Measurements from ENCODE around the gene FAM216B.
"Not testable (repeated sequence)": the region's sequence is repeated elsewhere in the genome, so short reads cannot be mapped to it uniquely, and the experiment has no call there.

The FAM216B gene

DNA sequence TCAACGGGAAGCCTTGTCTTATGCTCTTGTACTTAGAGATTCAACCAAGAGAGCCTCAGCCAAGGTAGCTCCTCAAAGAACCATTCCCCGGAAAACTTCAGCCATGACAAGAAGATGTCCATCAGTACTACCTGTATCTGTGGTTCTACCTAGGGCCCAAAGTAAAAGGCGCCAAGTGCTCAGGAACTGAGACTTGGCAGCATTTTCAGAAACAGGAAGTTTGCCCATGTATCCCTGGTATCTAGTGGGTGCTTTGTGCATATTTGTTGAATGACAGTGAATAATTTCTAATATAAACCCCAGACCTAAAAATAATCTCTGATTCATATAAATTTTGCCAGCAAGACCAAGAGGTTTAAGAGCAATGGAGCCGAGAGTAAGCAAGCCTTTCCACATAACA, 7.2 kb downstream of the FAM216B start:
- no peak for DNase-seq

DNA sequence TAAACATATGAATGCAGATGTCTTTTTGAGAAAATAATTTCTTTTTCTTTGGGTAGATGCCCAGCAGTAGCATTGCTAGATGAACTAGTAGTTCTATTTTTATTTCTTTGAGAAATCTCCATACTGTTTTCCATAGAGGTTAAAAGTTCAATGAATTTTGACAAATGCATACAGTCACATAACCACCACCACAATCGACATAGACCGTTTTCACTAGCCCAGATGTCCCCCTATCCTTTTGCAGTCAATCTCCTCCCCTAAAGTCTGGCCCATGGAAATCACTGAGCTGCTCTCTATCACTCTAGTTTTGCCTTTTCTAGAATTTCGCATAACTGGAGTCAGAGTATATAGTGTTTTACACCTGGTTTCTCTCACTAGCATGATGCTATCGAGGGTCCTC, 10.8 kb downstream of the FAM216B start:
- no peak for DNase-seq

DNA sequence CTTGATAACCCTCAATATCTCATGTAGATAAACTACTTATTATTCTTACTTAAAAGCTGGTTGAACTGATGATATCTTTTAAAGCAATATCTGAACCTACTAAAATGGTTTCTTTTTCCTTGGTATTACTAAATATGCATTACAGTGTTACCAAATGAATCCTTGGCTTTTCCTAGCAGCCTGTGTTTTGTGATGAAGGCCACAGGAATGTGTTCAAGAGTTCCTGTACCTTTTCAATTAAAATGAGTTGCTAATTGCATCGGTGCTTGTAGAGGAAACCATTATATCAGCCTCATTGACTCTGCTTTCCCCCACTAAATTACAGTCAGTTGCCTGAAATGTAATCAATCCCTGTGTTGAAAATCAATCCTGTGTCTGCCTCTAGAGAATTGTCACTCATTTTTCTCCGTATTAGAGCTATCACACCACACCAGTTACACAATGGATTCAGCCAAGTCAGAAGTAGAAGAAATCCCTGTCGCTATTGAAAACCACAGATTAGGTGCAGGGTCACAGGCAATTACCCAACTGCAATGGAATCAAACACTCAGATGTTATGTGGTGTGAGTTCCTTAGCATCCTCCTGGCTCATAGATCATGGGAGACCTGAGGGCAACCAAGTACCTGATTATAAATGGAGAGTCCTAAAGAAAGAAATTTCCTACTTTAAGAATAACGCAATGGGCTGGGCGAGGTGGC, 13.3 kb downstream of the FAM216B start:
- DNase-seq, result no peak

DNA sequence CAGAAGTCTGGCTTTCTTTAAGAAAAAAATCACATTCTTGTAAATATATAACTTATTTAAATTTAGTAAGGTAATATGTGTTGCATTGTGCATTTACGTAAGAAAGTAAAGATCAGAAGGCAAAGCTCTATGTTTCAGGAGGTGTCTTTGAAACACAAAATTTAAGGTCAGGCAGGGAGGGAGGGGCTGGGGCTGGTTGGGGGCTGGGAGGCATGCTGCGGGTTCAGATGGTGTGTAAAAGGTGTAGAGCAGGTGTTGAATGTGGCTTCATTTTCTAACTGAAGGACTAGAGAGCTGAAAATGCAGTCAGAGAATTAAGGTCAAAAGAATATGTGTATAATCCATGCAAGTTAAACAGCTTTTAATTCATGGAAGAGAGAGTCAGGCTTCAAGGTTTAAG, 14.3 kb downstream of the FAM216B start:
- no peak for DNase-seq

DNA sequence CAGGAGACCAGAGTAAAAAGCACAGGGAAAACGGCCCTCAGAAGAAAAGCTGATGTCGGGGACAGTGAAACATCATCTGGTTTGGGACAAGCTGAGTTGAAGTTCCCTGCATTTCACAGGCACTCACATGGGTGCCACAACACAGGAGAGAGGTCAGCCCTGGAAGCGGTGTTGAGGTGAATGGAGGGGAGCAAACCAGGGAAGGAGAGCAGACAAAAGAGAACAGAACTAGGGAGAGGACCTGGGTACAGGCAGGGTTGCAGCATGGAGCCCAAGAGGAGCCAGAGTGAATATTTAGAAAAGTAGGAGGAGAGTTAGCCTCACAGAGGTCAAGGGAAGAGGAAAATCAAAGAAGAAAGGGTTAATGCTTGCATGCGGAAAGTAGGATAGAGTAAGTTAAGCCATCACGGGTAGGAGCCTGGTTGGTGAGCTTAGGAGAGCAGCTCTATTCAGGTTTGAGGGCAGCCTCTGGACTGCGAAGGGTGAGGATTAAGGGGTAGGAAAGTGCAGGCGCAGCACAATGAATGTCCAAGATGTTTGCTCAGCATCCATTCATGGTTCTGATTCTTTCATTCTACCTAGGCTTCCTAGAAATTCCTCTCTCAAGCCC, 15.5 kb downstream of the FAM216B start:
- DNase-seq, result no peak

DNA sequence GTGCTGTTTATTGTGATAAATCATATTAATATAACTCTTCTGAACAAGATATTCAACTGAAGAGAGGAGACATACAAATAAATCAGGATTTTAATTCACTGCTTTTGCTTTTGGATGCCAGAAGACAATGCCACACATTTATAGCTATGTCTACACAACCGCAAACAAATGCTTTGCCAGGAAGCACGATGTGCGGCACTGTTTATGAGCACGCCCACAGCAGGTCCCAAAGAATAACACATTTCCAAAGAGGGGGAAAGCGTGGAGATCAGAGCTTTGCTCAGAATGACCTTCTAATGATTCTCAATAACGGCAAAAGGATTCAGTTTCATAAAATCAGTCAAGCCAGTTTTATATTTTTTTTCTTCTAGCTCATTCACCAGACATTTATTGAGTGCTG, 16.7 kb downstream of the FAM216B start:
- DNase-seq, result no peak

DNA sequence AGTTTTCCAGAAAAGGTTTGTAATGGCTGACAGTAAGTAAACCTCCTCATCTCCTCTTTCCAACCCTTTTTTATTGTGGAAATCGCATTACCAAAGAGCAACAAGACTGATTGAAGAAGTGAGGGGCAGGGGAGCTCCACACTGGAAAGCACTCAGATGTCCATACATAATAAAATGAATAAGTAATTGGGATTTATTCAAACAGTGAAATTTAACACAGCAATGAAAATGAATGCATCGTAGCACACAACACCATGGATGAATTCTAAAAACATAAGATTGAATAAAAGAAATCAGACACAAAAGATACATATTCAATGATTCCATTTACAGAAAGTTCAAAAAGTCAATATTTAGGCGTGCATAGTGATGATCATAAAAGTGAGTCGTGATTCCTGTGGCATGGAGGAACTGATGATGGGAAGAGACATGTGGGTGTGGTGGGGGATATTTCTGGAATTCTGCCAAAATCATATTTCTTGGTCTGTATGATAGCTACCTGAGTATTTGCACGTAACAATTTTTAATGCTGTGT, 18.8 kb downstream of the FAM216B start:
- no peak for DNase-seq

DNA sequence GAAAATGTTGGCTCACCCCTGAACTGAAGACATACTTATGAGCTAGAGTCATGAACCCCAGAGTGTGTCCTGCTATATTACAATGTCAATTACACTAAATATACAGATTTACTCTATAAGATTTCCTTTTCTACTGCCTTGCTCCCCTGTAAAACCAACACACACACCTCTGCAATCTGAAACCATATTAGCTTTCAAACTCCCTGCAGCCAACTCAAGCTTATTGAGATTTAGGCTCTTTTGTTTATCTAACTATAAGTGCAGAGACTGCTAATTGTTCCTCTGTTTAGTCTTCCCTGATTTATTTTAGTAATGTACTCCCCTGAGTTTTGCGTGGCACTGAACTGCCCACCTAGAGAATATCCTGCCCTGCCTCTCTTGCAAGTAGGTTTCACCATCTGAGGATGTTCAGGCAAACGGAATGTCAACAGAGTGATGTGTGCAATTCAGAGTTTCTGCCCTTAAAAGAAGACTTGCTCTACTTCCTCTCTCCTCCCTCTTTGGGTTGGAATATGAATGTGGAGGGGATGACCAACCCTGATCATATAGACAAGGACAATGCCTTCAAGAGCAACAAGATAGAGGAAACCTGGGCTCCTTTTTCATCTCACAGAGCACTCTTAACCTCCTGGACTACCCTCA, 22.3 kb downstream of the FAM216B start:
- DNase-seq, result no peak

DNA sequence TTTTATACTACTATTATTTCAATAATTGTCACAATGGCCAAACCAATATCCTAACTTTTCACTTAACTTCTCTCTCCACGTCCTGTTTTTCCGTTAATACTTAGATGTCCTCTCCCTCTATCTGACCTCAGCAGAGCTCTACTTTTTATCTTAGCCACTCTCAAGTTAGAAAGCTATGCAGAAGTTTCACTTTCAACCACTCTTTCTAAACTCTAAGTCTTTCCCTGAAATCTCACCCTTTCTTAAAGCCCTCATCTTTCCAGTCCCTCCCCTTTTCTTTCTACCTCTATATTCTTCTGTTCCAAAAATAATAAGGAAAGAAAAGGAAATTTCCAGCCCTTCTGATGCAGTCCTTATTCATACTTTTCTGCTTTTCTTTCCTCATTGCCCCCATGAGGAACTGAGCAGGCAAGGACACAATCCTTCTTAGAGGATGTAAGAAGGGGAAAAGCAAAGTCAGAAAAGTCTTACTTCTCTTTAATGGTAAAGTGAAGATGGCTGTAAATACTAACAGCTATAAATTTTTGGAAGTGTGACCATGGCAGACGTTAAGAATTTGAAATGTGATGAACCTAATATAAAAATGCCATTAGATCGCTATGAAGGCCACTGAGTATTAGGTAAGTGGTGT, 23.0 kb downstream of the FAM216B start:
- no peak for DNase-seq

DNA sequence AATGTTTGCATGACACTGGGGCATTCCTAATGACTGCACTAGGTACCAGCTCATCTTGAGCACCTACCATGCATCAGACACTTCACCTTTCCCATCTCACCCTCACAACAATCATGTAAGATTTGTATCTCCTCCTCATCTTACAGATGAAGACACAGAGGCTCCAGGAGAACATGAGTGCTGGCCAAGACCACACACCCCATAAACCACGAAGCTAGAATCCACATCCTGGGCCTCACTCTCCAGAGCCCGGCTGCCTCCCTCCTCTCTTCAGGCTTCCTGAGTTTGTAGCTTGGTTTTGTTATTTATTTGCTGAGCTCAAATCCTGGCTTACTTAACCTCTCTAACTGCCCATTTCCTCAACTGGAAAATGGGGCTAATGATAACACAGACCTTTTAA, 25.9 kb downstream of the FAM216B start:
- DNase-seq, result no peak

DNA sequence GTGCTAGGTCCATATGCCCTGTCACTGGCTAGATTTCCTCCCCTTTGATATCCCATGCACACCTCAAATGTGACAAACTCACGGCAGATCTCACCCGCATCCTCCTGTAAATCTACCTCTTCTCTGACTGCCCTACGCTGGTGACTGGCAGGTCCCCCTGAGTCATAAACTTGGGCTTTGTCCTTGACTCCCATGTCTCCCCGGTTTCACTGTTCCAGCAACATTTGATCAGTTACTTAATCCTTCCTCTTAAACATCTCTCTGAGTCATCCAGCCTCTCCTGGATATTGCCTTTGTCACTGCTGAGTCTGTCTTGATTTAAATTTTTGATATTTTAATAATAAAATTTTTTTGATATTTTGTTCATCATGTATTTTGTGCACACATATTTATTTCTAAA, 26.5 kb downstream of the FAM216B start:
- DNase-seq, result no peak

DNA sequence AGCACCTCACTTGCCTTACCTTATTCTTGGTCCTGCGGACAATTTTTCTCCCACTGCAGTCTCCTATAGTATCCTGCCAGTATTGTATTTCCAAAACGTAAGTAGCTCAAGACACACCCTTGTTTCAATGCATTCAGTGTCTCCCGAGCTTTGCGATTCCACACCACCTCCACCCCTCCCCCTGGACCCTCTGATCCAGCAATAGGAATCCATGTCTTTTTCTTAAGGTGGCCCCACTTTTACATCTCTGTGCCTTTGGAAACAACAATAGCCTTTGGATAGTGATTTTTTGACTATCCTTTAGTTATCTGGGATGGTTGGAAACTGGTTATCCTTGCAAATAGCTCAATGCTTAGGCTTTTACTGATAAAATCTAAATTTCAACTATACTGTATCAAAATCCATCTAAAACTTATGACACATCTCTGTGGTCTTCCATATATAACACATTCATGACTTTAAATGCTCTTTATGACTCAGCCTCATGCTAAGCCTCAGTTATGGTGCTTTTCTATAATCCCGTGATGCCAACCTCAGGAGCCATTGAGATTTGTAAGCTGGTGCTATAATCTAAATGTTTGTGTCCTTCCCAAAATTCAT, 27.1 kb downstream of the FAM216B start:
- no peak for DNase-seq

DNA sequence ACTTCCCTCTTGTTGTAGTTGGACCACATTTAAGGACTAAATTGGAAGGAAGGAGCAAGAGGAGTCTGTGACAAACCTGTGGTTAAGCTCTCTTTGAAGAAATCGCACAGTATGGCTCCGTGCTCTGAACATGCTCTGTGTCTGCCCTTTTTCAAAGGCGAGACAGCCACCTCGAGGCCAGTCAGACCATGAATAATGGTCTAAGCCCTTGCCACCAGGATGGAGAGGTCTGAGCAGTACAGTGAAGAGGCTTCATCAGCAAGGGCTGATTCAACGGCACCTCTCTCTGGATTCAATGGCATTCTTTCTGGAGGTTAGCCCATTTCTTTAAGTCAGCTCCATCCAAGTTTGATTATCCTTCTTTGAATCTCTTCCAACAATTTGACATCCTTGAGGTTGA, 30.9 kb downstream of the FAM216B start:
- peak; percentile 29 for DNase-seq

DNA sequence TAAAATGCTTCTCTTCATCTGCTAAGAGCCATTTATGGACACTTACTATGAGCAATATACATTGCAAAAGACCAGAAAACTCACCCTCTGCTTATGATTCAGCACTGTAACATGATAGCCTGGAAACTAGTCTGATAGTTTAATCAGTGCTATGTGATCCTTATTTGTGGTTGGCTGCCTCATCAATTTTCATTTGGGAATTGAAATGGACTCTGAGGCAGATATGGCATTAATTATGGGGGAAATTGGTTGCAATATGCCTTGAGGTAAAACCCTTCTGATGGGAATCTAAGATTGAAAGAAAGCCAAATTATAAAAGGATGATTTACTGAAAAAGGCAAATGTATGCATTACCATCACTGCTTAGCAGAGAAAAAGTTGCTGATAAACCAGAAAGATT, 33.5 kb downstream of the FAM216B start:
- DNase-seq, result peak; percentile 60

DNA sequence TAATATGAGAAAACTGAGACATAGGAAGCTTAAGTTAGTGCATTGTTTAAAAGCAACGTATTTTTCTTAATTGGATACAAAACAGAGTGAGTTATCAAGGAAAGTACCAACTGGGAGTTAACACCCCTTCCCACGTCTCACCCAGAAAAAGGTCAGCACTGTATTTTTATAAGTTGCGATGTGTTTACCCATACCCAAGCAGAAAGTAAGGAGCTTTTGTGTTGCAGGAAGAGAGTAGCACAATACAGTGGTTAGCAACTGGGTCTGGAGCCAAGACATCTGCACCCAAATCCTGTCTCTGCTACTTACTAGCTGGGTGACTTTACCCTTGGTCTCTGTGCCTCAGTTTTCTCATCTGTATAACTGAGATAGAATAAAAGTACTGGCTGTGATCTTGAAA, 34.3 kb downstream of the FAM216B start:
- no peak for DNase-seq

DNA sequence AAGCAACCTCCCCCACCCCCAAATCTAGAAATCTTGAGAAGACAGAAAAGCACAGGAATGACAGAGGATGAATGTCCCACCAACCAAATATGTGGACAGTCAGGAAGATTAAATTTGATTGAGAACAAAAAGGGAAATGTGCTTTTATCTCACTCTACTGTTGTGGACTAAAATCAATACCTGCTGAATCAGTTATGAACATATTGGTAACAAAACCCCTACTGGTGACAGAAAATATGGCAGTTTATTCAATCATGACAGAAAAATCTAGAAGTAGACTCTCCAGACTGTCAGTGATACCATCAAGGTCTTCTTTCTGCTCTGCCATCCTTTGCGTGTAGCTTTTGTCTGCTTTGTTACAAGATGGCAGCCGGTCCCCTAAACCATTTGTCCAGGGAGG, 35.2 kb downstream of the FAM216B start:
- DNase-seq, result no peak

DNA sequence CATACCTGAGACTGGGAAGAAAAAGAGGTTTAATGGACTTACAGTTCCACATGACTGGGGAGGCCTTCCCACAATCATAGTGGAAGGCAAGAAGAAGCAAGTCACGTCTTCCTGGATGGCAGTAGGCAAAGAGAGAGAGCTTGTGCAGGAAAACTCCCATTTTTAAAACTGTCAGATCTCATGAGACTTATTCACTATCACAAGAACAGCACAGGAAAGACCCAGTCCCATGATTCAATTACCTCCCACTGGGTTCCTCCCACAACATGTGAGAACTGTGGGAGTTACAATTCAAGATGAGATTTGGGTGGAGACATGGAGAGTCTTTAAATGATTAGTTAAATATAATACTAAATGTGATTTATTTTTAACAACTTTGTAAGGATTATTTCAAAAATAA, 38.3 kb downstream of the FAM216B start:
- DNase-seq, result not testable (repeated sequence)

DNA sequence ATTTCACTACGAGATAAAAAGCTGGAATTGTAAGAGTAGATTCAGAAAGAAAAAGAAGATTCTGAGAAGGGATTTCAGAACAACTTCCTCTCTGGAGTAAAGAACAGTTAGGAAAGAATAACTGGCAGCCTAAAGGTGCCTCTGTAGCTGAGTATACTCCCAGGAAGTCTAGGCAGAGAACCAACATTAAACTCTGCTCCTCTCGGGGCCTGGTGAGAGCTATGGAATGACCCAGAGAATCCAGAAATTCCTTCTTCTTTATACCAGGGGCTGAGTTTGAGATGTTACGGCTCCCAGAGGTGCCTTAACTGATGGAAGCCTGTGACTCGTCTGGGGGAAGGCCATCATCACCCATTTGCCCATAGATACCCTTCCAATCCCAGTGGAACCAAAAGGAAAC, 39.1 kb downstream of the FAM216B start:
- no peak for DNase-seq

DNA sequence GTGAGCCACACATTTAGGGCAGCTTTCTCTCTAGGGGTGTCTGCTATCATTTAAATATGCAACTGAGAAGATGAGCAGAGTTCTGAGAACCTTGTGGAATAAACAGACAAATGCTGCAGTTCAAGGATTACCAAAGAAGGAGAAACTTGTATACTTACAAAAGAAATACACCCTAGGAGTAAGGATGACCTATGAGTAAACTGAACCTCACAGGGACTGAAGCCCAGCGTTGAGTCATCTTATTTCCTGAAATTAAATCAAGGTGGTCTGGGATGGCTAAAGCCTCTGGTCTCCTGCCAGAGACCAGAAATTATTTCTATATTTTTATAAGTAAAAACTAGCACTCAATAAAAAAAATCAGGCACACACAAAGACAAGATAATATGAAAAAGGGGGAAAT, 40.1 kb downstream of the FAM216B start:
- DNase-seq, result no peak

DNA sequence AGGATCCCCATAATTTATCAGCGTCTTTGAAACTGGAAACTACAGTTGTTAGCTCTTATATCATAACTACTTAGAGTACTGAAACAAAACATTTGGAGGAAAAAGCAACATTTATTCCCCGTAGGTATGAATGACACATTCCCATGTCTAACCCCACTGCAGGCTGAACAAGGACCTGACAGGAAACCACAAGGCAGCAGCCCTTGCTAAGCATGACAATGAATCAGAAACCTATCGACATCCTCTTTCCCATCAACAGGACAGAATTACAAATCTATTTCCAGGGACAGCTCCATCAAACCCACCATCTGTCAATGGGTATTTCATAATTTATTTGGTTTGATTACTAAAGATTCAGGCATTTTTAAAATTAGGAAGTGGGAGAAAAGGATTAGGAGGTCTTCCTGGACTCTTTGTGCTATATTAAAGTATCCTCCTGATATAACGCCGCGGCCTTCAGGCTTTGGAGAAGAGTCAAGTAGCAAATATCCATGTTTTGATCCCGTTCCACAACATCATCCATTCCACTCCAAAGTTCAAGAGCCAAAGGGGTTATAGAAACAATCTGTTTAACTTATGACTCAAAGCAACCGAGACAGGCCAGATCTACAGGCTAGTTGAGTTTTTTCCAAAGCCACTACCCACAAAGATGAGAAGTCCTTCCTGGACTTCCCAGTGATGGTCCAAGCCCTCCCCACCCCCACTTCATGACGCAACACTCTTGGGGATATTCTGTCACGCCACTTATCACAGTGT, 51.1 kb downstream of the FAM216B start:
- no peak for DNase-seq

DNA sequence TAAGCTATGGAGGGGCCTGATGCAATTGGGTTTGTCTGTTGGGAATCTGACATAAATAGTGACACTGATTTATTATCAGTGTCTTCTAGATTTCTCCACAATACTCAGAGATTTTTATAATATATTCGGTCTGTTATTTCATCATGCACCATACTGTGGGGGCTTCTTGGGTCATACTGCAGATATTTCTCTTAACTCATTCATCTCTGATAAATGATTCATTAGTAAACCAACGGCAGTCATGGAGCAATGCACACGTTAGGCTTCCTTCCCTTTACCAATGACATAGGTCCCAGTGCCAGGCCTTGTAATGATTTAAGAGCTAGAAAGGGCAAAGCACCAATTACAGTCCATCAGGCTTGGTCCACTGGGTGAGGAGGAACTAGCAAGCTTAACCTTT, 53.6 kb downstream of the FAM216B start:
- DNase-seq, result no peak

DNA sequence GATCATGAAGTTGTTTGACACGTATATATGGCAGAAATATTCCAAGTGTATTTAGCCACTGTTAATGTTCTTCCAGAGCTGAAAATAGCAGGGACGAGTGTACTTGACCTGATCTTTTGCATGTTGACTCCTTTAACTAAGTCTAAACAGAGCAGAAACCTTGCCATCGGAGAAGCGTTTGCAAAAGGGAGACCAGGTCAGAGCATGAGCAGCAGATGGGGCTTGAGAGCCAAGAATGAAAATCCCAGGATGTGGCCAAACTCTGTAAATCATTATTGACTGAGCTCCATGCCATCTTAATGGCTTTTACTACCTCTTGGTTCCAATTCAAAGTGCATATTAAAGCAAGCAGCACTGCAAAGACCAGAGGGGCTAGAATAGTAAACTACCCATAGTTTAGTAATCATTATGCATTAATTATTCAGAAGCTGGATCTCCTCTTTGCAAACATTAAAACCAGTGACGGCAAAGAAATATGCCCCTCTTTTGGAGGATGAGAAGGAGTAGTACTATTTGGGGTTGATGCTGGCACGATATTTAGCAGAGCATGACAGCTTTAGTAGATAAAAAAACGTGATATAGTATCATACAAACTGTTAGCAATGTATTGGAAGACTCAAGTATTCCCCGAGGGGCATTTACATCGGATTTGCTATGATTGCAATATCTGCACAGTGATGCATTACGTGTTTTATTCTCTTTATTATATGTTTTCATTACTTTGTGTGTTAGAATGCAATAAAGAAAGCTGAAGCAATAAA, 55.7 kb downstream of the FAM216B start:
- DNase-seq, result peak; percentile 72
